GM23338 (cell line): Measurements from ENCODE around the gene PLEKHM1. TPM values are rescaled to one million over a fixed set of nuclear protein-coding genes. Genes with fewer than 3 reads are reported as not detected.

Experiments used
- ATAC-seq: fragments of 200-7000 bp; cut with Tn5 transposase; 3 replicates; pipeline ENCODE4 v1.9.1; 2020
- DNase-seq: peaks from one replicate; pipeline ENCODE4 v3.0.0-alpha.2; 2015; ENCODE audit warnings: low spot score
- H2AFZ ChIP-seq: fragments of 200-600 bp; sonication (generic); 2 replicates; pipeline ENCODE4 v1.8.0; 2016; ENCODE audit warnings: antibody characterized with exemption, mild to moderate bottlenecking, moderate library complexity
- H3F3A ChIP-seq: fragments of 200-600 bp; sonication (generic); replicated peaks from 2 replicates; pipeline ENCODE4 v1.8.0; 2017; ENCODE audit warnings: antibody characterized with exemption, mixed run types, low read depth
- H3K27ac ChIP-seq: fragments of 200-600 bp; sonication (generic); 2 replicates; pipeline ENCODE4 v1.6.1; 2016; ENCODE audit warnings: low read depth
- H3K27me3 ChIP-seq: fragments of 200-600 bp; sonication (generic); 2 replicates; pipeline ENCODE4 v1.8.0; 2016; ENCODE audit warnings: mild to moderate bottlenecking, mixed run types, moderate library complexity; ENCODE audit not compliant: insufficient read depth
- H3K36me3 ChIP-seq: fragments of 200-600 bp; sonication (generic); 2 replicates; pipeline ENCODE4 v1.8.0; 2016; ENCODE audit warnings: mild to moderate bottlenecking; ENCODE audit not compliant: insufficient read depth
- H3K4me1 ChIP-seq: fragments of 200-600 bp; sonication (generic); 2 replicates; pipeline ENCODE4 v1.8.0; 2016; ENCODE audit warnings: mild to moderate bottlenecking, moderate library complexity; ENCODE audit not compliant: insufficient read depth
- H3K4me2 ChIP-seq: fragments of 200-600 bp; sonication (generic); 2 replicates; pipeline ENCODE4 v1.7.1; 2017; ENCODE audit warnings: mixed run types
- H3K4me3 ChIP-seq: fragments of 200-600 bp; sonication (generic); 2 replicates; pipeline ENCODE4 v1.6.1; 2016; ENCODE audit warnings: mixed run types
- H3K79me2 ChIP-seq: fragments of 200-600 bp; sonication (generic); replicated peaks from 2 replicates; pipeline ENCODE4 v1.8.0; 2017; ENCODE audit warnings: mild to moderate bottlenecking; ENCODE audit not compliant: insufficient read depth
- H3K9me2 ChIP-seq: fragments of 200-600 bp; sonication (generic); 2 replicates; pipeline ENCODE4 v1.8.0; 2017; ENCODE audit not compliant: insufficient read depth
- H4K20me1 ChIP-seq: fragments of 200-600 bp; sonication (generic); replicated peaks from 2 replicates; pipeline ENCODE4 v1.8.0; 2017; ENCODE audit warnings: mild to moderate bottlenecking; ENCODE audit not compliant: insufficient read depth
- H3K27ac Mint-ChIP-seq: 2 replicates; pipeline ENCODE4 v1.8.0; 2020; ENCODE audit warnings: inconsistent platforms, mild to moderate bottlenecking, moderate library complexity, mixed read lengths
- H3K27me3 Mint-ChIP-seq: 3 replicates; pipeline ENCODE4 v1.8.0; 2022; ENCODE audit warnings: low read depth, mild to moderate bottlenecking, moderate library complexity, mixed read lengths, inconsistent platforms; ENCODE audit not compliant: insufficient read depth, poor library complexity
- H3K36me3 Mint-ChIP-seq: 3 replicates; pipeline ENCODE4 v1.8.0; 2021; ENCODE audit warnings: low read depth, mild to moderate bottlenecking, inconsistent platforms, moderate library complexity, mixed read lengths
- H3K4me1 Mint-ChIP-seq: 3 replicates; pipeline ENCODE4 v1.8.0; 2020; ENCODE audit warnings: mild to moderate bottlenecking, inconsistent platforms, mixed read lengths
- H3K4me3 Mint-ChIP-seq: 3 replicates; pipeline ENCODE4 v1.8.0; 2021; ENCODE audit warnings: moderate library complexity, mild to moderate bottlenecking, inconsistent platforms, mixed read lengths
- H3K9me3 Mint-ChIP-seq: 3 replicates; pipeline ENCODE4 v1.8.0; 2020; ENCODE audit warnings: moderate library complexity, mild to moderate bottlenecking, inconsistent platforms, mixed read lengths
- CREB1 ChIP-seq: fragments of 250-450 bp; sonication (Bioruptor Pico); IDR thresholded peaks from 2 replicates; pipeline ENCODE4 v1.5.0; 2020; ENCODE audit warnings: low read depth, mild to moderate bottlenecking, moderate library complexity
- CTCF ChIP-seq, 2 experiments: fragments of 200-600 bp in 1 of 2; sonication (generic) in 1 of 2; conservative IDR thresholded peaks; 2 replicates each; pipeline versions ENCODE4 v1.5.1 to v1.6.1; 2016 to 2017; ENCODE audit warnings: antibody characterized with exemption in 2 of 2, low read depth in 2 of 2, mild to moderate bottlenecking in 2 of 2, moderate library complexity in 1 of 2
- ETS1 ChIP-seq: IDR thresholded peaks from 2 replicates; pipeline ENCODE4 v1.6.1; 2016; ENCODE audit warnings: antibody characterized with exemption
- EZH2 ChIP-seq: fragments of 200-600 bp; sonication (generic); IDR thresholded peaks from one replicate; pipeline ENCODE4 v1.8.0; 2017; ENCODE audit warnings: antibody characterized with exemption, mild to moderate bottlenecking, low read depth; ENCODE audit not compliant: unreplicated experiment
- EZH2phosphoT487 ChIP-seq: fragments of 200-600 bp; sonication (generic); IDR thresholded peaks from one replicate; pipeline ENCODE4 v1.8.1; 2018; ENCODE audit warnings: antibody characterized with exemption; ENCODE audit not compliant: unreplicated experiment
- POLR2AphosphoS5 ChIP-seq: IDR thresholded peaks from 2 replicates; pipeline ENCODE4 v1.6.1; 2016; ENCODE audit warnings: antibody characterized with exemption, low read depth
- STAT1 ChIP-seq: IDR thresholded peaks from one replicate; pipeline ENCODE4 v1.6.1; 2016; ENCODE audit warnings: antibody characterized with exemption; ENCODE audit not compliant: unreplicated experiment
- ZNF114 ChIP-seq: fragments of 250-450 bp; sonication (Bioruptor Pico); IDR thresholded peaks from 2 replicates; pipeline ENCODE4 v1.5.0; 2020; ENCODE audit warnings: mild to moderate bottlenecking, moderate library complexity
- polyA plus RNA-seq: library from polyadenylated mRNA; unstranded; fragments of >200 nt; fragmentation: Nextera tagmentation; extraction: Ambion mirVana; gene quantifications from 2 replicates; pipeline ENCODE4 v1.2.1, GENCODE V29; 2016
- total RNA-seq: library from RNA; depleted of rRNA; stranded (reverse); fragments of >200 nt; shearing (Covaris generic); gene quantifications from 2 replicates; pipeline ENCODE4 v1.2.3, GENCODE V29; 2014
- TF ChIP-seq, protein P1 (sequence below): fragments of 250-450 bp; sonication (Bioruptor Pico); IDR thresholded peaks from 2 replicates; pipeline ENCODE4 v1.5.0; 2020; ENCODE audit warnings: mild to moderate bottlenecking, moderate library complexity

Gene PLEKHM1
- total and polyA plus RNA-seq, 2 experiments from 2014 or later = 4.4 to 17.9 TPM

DNA sequence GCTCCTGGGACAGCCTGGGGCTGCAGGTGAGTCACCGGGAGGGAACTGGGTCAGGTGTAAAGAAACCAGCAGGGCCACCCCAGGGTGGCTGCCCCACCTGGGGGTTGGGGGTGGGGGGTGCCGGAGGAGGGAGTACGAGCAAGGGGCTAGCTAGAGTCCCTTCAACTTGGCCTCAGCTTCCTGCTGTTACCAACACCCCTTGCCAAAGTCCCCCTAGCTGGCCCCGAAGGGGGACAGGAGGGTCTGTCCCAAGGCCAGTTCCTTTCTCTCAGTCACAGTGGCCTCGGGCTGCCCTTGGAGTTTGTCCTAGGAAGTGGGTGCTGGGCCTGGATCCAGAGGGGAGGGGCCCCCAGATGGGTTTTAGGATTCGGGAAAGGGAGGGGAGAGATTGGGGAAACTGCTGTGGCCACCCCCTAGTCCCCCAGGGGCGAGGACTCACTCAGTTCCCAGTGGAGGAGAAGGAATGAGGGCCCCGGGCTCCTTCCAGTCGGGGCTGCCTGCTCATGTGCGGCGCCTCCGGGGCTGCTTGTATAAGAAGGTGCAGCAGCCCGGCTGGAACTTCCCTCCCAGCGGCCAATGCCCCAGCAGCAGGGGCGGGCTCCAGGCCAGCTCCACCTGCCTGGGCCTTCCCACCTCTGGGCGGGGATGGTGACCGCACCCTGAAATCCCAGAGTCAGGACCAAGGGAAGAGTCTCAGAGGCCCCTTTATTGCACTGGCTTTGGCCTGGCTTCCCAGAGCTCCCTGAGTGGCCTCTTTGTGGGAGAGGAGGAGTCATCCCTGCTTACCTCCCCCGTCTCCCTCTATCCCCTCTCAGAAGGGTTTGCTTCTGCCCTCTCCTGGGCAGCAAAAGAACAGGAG is 65.2 kb downstream of the PLEKHM1 start (continued):
- TF ChIP-seq CTCF (conservative IDR thresholded peaks at IDR 0.05; ENCODE audit: low read depth in 2 of 2) (peak; percentile 47 to 84), EZH2phosphoT487 (no peak)
- TF ChIP-seq, protein P1, sequence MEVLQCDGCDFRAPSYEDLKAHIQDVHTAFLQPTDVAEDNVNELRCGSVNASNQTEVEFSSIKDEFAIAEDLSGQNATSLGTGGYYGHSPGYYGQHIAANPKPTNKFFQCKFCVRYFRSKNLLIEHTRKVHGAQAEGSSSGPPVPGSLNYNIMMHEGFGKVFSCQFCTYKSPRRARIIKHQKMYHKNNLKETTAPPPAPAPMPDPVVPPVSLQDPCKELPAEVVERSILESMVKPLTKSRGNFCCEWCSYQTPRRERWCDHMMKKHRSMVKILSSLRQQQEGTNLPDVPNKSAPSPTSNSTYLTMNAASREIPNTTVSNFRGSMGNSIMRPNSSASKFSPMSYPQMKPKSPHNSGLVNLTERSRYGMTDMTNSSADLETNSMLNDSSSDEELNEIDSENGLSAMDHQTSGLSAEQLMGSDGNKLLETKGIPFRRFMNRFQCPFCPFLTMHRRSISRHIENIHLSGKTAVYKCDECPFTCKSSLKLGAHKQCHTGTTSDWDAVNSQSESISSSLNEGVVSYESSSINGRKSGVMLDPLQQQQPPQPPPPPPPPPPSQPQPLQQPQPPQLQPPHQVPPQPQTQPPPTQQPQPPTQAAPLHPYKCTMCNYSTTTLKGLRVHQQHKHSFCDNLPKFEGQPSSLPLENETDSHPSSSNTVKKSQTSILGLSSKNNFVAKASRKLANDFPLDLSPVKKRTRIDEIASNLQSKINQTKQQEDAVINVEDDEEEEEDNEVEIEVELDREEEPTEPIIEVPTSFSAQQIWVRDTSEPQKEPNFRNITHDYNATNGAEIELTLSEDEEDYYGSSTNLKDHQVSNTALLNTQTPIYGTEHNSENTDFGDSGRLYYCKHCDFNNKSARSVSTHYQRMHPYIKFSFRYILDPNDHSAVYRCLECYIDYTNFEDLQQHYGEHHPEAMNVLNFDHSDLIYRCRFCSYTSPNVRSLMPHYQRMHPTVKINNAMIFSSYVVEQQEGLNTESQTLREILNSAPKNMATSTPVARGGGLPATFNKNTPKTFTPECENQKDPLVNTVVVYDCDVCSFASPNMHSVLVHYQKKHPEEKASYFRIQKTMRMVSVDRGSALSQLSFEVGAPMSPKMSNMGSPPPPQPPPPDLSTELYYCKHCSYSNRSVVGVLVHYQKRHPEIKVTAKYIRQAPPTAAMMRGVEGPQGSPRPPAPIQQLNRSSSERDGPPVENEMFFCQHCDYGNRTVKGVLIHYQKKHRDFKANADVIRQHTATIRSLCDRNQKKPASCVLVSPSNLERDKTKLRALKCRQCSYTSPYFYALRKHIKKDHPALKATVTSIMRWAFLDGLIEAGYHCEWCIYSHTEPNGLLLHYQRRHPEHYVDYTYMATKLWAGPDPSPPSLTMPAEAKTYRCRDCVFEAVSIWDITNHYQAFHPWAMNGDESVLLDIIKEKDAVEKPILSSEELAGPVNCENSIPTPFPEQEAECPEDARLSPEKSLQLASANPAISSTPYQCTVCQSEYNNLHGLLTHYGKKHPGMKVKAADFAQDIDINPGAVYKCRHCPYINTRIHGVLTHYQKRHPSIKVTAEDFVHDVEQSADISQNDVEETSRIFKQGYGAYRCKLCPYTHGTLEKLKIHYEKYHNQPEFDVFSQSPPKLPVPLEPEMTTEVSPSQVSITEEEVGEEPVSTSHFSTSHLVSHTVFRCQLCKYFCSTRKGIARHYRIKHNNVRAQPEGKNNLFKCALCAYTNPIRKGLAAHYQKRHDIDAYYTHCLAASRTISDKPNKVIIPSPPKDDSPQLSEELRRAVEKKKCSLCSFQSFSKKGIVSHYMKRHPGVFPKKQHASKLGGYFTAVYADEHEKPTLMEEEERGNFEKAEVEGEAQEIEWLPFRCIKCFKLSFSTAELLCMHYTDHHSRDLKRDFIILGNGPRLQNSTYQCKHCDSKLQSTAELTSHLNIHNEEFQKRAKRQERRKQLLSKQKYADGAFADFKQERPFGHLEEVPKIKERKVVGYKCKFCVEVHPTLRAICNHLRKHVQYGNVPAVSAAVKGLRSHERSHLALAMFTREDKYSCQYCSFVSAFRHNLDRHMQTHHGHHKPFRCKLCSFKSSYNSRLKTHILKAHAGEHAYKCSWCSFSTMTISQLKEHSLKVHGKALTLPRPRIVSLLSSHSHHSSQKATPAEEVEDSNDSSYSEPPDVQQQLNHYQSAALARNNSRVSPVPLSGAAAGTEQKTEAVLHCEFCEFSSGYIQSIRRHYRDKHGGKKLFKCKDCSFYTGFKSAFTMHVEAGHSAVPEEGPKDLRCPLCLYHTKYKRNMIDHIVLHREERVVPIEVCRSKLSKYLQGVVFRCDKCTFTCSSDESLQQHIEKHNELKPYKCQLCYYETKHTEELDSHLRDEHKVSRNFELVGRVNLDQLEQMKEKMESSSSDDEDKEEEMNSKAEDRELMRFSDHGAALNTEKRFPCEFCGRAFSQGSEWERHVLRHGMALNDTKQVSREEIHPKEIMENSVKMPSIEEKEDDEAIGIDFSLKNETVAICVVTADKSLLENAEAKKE (CRISPR knock-in tag) = no peak

- H3K27ac ChIP-seq = no peak overlapping the region
- peaks cover 24% of the 10 kb centered on the region for H3K27me3 Mint-ChIP-seq
- no peaks in the 10 kb centered on the region for H3K36me3 ChIP-seq
- no peaks in the 10 kb centered on the region; the same call in none of the 2 replicates for H3K79me2 ChIP-seq
- H3K4me3 Mint-ChIP-seq = peak overlapping the region; percentile 76
- peaks cover 39% of the 10 kb centered on the region for H3K4me1 Mint-ChIP-seq
- peak overlapping the region; percentile 96 for H3K4me2 ChIP-seq
- no peak for ATAC-seq
- peaks cover 12% of the 10 kb centered on the region for H3K36me3 Mint-ChIP-seq
- peaks cover 2% of the 10 kb centered on the region; the same call in 1 of the 3 replicates for H3K9me3 Mint-ChIP-seq
- no peak overlapping the region for H2AFZ ChIP-seq
- H3K27ac Mint-ChIP-seq = no peak overlapping the region
- no peaks in the 10 kb centered on the region for H3K9me2 ChIP-seq
- H3K27me3 ChIP-seq = peaks cover 17% of the 10 kb centered on the region
- peaks cover 21% of the 10 kb centered on the region for H3K4me1 ChIP-seq
- no peaks in the 10 kb centered on the region for H4K20me1 ChIP-seq
- H3K4me3 ChIP-seq = peak overlapping the region; percentile 57
- peaks cover 23% of the 10 kb centered on the region; the same call in 1 of the 2 replicates for H3F3A ChIP-seq
- DNase-seq = no peak
- no peak for TF ChIP-seq ETS1
- no peak for TF ChIP-seq EZH2phosphoT487
- TF ChIP-seq POLR2AphosphoS5 = no peak
- no peak for TF ChIP-seq CREB1 (CRISPR knock-in tag)
- TF ChIP-seq STAT1 = no peak
- no peak for TF ChIP-seq CTCF (conservative IDR thresholded peaks at IDR 0.05; ENCODE audit: low read depth in 2 of 2)
- no peak for TF ChIP-seq ZNF114 (CRISPR knock-in tag)
- TF ChIP-seq EZH2 = no peak
These were observed 65.8 kb downstream of the PLEKHM1 start for GRCh38 chr17:45424769-45425124.
